ENCODE data around the gene DNMT3L.
"Not testable (repeated sequence)": the region's sequence is repeated elsewhere in the genome, so short reads cannot be mapped to it uniquely, and the experiment has no call there.

DNMT3L gene

DNA sequence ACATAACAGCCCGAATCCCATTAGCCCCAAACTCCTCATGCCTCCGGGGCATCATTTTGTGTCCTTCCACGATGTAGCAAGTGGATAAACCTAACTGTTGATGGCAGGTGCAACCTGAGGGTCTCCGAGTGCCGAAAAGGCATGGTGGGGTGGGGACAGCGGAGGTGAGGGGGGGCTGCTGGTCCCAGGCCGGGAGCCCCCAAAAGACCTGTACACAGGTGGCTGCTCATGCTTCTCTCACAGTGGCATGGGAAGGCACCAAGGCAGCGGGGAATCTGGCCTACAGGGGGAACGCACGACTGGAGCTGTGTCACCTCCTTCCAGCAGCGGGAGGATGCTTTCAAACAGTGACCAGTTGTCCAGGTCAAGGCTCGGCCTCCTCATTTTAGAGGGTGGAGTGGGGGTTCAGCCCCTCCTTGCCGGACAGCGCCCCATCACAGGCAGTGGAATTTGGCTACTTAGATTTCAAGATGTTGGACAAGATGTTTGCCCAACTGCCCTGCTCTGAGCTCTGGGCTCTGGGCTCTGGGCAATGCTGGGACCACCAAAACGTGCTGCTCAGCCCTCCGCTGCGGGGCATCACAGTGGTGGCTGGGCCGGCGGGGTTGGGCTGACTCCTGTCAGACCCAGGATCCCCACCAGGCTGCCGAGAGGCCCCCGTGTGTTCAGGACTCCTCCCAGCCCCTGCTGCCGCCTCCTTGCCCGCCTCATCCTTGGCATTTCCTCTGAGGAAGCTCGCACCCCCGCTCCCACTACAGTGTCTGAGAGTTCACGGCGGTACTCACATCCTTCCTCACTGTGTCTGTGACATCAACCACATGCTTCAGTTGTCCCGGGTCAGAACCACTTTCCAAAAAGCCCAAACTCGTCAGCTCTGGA is 7.6 kb downstream of the DNMT3L start:
- TF ChIP-seq GATA2 (IDR thresholded peaks at IDR 0.05; ENCODE audit: low read depth, low read length) (no peak), GATA3 (IDR thresholded peaks at IDR 0.05; ENCODE audit: low read depth, low read length) (no peak)

- TF ChIP-seq GATA3, GATA2 (IDR thresholded peaks at IDR 0.05; ENCODE audit: low read depth, low read length): not testable (repeated sequence)
Measured at GRCh38 chr21:44240842-44241241, 20.9 kb downstream of the DNMT3L start, which contains the start of gene ICOSLG. ICOSLG (minus strand) TSS chr21:44240943; CDS start chr21:44240817, 126 bp downstream.

DNA sequence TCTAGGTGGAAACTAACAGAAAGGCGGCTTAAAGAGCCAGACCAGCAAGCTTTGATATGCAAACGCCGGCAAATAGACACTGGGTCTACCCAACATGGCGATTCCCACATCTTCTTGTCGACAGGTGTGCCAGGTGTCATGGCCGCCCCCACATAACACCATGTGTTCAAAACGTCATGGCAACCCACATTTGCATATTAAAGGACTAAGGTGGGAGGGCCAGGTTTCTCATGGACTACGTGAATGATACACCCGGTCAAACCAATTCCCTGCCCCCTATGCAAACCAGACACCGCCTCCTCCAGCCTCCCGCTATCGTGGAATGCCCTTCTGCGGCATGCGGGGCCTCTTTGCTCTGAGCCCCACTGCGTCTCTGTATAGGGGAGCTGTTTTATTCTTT is 62.2 kb downstream of the DNMT3L start:
- TF ChIP-seq GATA3 (IDR thresholded peaks at IDR 0.05; ENCODE audit: low read depth, low read length) (no peak), GATA2 (IDR thresholded peaks at IDR 0.05; ENCODE audit: low read depth, low read length) (no peak)
